Measurements from ENCODE around the gene LBH. TPM values are rescaled to one million over a fixed set of nuclear protein-coding genes. Genes with fewer than 3 reads are reported as not detected.

LBH gene
- total RNA-seq, 1 experiment from 2014 or later = 1.2 TPM

DNA sequence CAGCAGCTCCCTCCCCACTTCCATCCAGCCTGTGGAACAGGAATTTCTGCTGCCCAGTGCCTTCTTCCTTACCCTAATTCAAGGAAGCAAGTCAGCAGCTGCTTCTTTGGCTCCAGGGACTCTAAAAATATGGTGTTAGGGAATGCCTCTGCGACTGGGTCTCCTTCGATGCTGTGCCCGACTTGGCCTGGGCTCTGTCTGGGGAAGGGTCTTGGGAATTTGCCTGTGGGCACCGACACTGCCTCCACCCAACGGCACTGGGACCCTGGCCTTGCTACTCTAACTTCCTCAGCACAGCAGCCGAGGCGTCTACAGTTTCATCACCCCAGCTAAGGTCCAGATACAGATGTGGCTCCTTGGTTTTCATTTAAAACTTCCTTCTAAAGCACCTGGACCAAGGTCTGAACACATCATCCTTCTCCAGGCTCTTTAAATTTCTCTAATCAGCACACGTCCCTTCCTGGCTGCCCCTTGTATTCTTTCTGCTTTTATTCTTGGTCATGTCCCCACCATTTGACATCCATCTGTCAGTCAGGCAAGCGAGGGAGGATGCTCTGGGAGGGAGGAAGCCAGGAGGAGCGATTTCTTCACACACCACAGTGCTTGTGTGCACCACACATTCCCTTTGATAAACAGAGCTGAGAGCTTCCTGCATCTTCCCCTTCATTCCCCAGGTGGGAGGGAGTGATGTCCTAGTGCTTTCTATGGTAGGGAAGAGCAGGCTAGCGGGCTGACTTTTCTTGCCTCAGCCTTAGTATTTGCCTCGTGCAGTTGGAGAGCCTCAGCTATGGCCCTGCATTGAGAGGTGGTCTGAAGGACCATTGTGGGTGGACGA is 6.8 kb downstream of the LBH start (continued):
- TF ChIP-seq, protein P1, sequence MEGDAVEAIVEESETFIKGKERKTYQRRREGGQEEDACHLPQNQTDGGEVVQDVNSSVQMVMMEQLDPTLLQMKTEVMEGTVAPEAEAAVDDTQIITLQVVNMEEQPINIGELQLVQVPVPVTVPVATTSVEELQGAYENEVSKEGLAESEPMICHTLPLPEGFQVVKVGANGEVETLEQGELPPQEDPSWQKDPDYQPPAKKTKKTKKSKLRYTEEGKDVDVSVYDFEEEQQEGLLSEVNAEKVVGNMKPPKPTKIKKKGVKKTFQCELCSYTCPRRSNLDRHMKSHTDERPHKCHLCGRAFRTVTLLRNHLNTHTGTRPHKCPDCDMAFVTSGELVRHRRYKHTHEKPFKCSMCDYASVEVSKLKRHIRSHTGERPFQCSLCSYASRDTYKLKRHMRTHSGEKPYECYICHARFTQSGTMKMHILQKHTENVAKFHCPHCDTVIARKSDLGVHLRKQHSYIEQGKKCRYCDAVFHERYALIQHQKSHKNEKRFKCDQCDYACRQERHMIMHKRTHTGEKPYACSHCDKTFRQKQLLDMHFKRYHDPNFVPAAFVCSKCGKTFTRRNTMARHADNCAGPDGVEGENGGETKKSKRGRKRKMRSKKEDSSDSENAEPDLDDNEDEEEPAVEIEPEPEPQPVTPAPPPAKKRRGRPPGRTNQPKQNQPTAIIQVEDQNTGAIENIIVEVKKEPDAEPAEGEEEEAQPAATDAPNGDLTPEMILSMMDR (IDR thresholded peaks at IDR 0.05 in 2 of 3, conservative IDR thresholded peaks at IDR 0.05 in 1 of 3; ENCODE audit: borderline replicate concordance in 1 of 3, insufficient read depth in 1 of 3, low read depth in 2 of 3, low read length in 2 of 3) = no peak
- TF ChIP-seq ZFX (IDR thresholded peaks at IDR 0.05) (no peak), SIN3A (IDR thresholded peaks at IDR 0.05; ENCODE audit: low read depth) (no peak), EGR1 (IDR thresholded peaks at IDR 0.05; ENCODE audit: low read depth) (no peak)

DNA sequence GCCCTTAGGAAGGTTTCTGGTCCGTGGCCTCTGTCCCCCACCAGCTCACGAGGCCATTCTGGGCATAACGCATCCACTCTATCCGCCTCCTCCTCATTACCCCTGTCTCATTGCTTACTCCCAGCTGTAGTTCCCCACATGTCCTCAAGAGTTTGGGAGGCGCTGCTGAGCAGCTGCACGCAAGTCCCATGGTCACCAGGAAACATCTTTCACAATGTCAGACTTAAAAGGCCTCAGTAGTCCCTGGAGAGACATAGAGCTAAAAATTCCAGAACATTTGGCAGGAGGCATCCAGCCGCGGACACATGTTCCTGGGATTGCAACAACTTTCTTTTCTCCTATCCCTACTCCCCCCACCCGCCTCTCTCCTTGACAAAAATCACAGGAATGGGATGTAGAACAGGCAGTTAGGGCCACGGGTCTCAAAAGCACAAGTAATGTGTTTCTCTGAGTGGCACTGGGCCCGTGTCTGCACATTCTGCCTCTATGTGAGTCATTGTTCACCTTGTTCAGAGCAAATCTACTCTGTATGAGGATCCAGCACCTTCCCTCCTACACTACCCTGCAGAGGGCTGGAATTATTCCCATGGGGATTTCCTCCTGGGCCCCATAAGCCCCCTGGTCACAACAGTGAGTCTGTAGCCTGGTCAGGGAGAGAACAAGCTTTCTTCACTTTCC is 8.1 kb downstream of the LBH start:
- Histone ChIP-seq H4K20me1 (ENCODE audit: insufficient read depth) (no peaks in the 10 kb centered on the region), H3K36me3 (ENCODE audit: control insufficient read depth in 1 of 2, insufficient read depth in 2 of 2, low read length in 2 of 2) (no peaks in the 10 kb centered on the region; a peak in 1 of 4 replicates), H3K4me2 (ENCODE audit: low read length) (peak overlapping the region; percentile 36; the same call in 1 of the 2 replicates), H3K27me3 (ENCODE audit: insufficient read depth, low read length) (peaks cover 3% of the 10 kb centered on the region; the same call in 1 of the 2 replicates), H3K9me2 (ENCODE audit: insufficient read depth) (no peaks in the 10 kb centered on the region), H3K4me1 (ENCODE audit: control insufficient read depth in 1 of 2, insufficient read depth in 2 of 2, low read length in 2 of 2) (peaks cover 0 to 8% of the 10 kb centered on the region in 2 experiments; a peak in 1 of 4 replicates), H3K9me3 (ENCODE audit: control insufficient read depth in 1 of 2, insufficient read depth in 1 of 2, low read depth in 1 of 2, low read length in 2 of 2) (no peaks in the 10 kb centered on the region), H3K27ac (ENCODE audit: low read depth, low read length) (no peak overlapping the region), H3K4me3 (replicated peaks in 1 of 2; ENCODE audit: low read depth in 1 of 2, low read length in 2 of 2) (no peak overlapping the region), H3K9ac (ENCODE audit: low read length) (no peak overlapping the region), H2AFZ (ENCODE audit: low read depth, low read length, poor library complexity, severe bottlenecking) (peak overlapping the region; percentile 97), H3K79me2 (ENCODE audit: insufficient read depth, low read length) (no peaks in the 10 kb centered on the region)
- ChIA-PET CTCF (interaction anchor here (1.1 to 2.2 kb wide), 5 partner anchors 8 to 472 kb away, joined by 3 to 10 read pairs (median 8); no protein-coding TSS in a partner anchor), RAD21 (ENCODE audit: low non-redundant PET in 1 of 2, low total read pairs in 2 of 2, uncharacterized antibody in 2 of 2, unreplicated experiment in 2 of 2) (interaction anchor here in 1 of 2 experiments (0.6 kb wide), 1 partner anchor 30 kb away, joined by 3 read pairs; no protein-coding TSS in a partner anchor), POLR2A (interaction anchor here (1.2 kb wide), 1 partner anchor 9 kb away, joined by 3 read pairs; no protein-coding TSS in a partner anchor)
- TF ChIP-seq YY1 (IDR thresholded peaks at IDR 0.05; ENCODE audit: extremely low read depth, insufficient replicate concordance, low read depth, low read length) (no peak), CBX3 (IDR thresholded peaks at IDR 0.05; ENCODE audit: low read depth) (0 out of 2 replicates have a peak, but pooled peaks have one; percentile 43), SRF (IDR thresholded peaks at IDR 0.05; ENCODE audit: low read depth) (no peak), POLR2AphosphoS5 (IDR thresholded peaks at IDR 0.05; ENCODE audit: low read depth, low read length) (no peak), CEBPB (IDR thresholded peaks at IDR 0.05; ENCODE audit: low read depth) (0 out of 2 replicates have a peak, but pooled peaks have one; percentile 47), RAD21 (IDR thresholded peaks at IDR 0.05; ENCODE audit: low read depth) (peak; percentile 67)
- TF ChIP-seq, protein P2, sequence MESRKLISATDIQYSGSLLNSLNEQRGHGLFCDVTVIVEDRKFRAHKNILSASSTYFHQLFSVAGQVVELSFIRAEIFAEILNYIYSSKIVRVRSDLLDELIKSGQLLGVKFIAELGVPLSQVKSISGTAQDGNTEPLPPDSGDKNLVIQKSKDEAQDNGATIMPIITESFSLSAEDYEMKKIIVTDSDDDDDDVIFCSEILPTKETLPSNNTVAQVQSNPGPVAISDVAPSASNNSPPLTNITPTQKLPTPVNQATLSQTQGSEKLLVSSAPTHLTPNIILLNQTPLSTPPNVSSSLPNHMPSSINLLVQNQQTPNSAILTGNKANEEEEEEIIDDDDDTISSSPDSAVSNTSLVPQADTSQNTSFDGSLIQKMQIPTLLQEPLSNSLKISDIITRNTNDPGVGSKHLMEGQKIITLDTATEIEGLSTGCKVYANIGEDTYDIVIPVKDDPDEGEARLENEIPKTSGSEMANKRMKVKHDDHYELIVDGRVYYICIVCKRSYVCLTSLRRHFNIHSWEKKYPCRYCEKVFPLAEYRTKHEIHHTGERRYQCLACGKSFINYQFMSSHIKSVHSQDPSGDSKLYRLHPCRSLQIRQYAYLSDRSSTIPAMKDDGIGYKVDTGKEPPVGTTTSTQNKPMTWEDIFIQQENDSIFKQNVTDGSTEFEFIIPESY (IDR thresholded peaks at IDR 0.05; ENCODE audit: extremely low read depth, insufficient replicate concordance, low read length) = no peak
- TF ChIP-seq, protein P1 (IDR thresholded peaks at IDR 0.05 in 2 of 3, conservative IDR thresholded peaks at IDR 0.05 in 1 of 3; ENCODE audit: borderline replicate concordance in 1 of 3, insufficient read depth in 1 of 3, low read depth in 2 of 3, low read length in 2 of 3) = peak; percentile 50 to 99 (median 97); a peak in 5 of 6 replicates
- intact Hi-C loops (cut with micrococcal nuclease) = no loop called here
- no TSS peak for BruUV-seq (replicated peaks)
- ATAC-seq (peak; percentile 97), DNase-seq (ENCODE audit: low read depth, low spot score) (peak; percentile 55)
